SK-N-MC (cell line): Measurements from ENCODE around the gene THOC6.

Source experiments
- DNase-seq: peaks from one replicate; pipeline ENCODE4 v3.0.0-alpha.2; 2011; ENCODE audit warnings: low read depth, low spot score
- H3K27ac ChIP-seq: fragments of 200-600 bp; sonication (generic); 2 replicates; pipeline ENCODE4 v1.5.1; 2016; ENCODE audit warnings: mixed run types
- H3K36me3 ChIP-seq: fragments of 200-600 bp; sonication (generic); 2 replicates; pipeline ENCODE4 v1.6.1; 2017; ENCODE audit warnings: antibody characterized with exemption, low read length, mixed read lengths; ENCODE audit not compliant: insufficient read depth
- H3K4me3 ChIP-seq: fragments of 200-600 bp; sonication (generic); 2 replicates; pipeline ENCODE4 v1.5.1; 2016
- H3K9ac ChIP-seq: fragments of 200-600 bp; sonication (generic); 2 replicates; pipeline ENCODE4 v1.8.0; 2017; ENCODE audit warnings: mixed run types, mixed read lengths; ENCODE audit not compliant: insufficient read length
- H3K9me3 ChIP-seq: fragments of 200-600 bp; sonication (generic); 2 replicates; pipeline ENCODE4 v1.6.1; 2017; ENCODE audit warnings: low read depth, mild to moderate bottlenecking, antibody characterized with exemption, low read length, moderate library complexity, mixed read lengths
- EZH2 ChIP-seq: fragments of 200-600 bp; sonication (generic); IDR thresholded peaks from one replicate; pipeline ENCODE4 v1.6.1; 2017; ENCODE audit warnings: antibody characterized with exemption
- FOXP2 ChIP-seq: optimal IDR thresholded peaks from 2 replicates; pipeline ENCODE3; 2011; ENCODE audit warnings: mild to moderate bottlenecking, moderate library complexity; ENCODE audit not compliant: insufficient read depth; ENCODE audit errors: extremely low read length, control extremely low read depth
- POLR2AphosphoS5 ChIP-seq: IDR thresholded peaks from 2 replicates; pipeline ENCODE4 v1.6.1; 2012; ENCODE audit warnings: mild to moderate bottlenecking, low read depth, low read length, borderline replicate concordance

Gene THOC6

GRCh38 chr16:3057181-3058138 is 33.6 kb downstream of the THOC6 start:
- H3K9ac ChIP-seq = no peak overlapping the region
- no peaks in the 10 kb centered on the region for H3K9me3 ChIP-seq
- no peak overlapping the region for H3K4me3 ChIP-seq
- no peaks in the 10 kb centered on the region for H3K36me3 ChIP-seq
- TF ChIP-seq POLR2AphosphoS5 (no peak), FOXP2 (no peak), EZH2 (no peak)
- DNase-seq = no peak
- no peak overlapping the region for H3K27ac ChIP-seq

- no peaks in the 10 kb centered on the region for H3K36me3 ChIP-seq
- no peak overlapping the region for H3K27ac ChIP-seq
- no peak for DNase-seq
Observed at GRCh38 chr16:3058139-3059030, 34.5 kb downstream of the THOC6 start.

GRCh38 chr16:3059041-3059722 is 35.3 kb downstream of the THOC6 start:
- H3K9ac ChIP-seq = peak overlapping the region; percentile 86
- peak; percentile 74; the same call in 1 of the 2 replicates for TF ChIP-seq POLR2AphosphoS5
- TF ChIP-seq FOXP2 = peak; percentile 44
- TF ChIP-seq EZH2 = no peak
- H3K4me3 ChIP-seq = peak overlapping the region; percentile 90
- no peaks in the 10 kb centered on the region for H3K36me3 ChIP-seq
- DNase-seq = no peak
- H3K9me3 ChIP-seq = no peaks in the 10 kb centered on the region
- H3K27ac ChIP-seq = no peak overlapping the region

More at GRCh38 chr16:3058139-3059030, 34.5 kb downstream of the THOC6 start:
- no peaks in the 10 kb centered on the region for H3K9me3 ChIP-seq
- peak overlapping the region; percentile 90 for H3K4me3 ChIP-seq
- H3K9ac ChIP-seq = peak overlapping the region; percentile 86
- TF ChIP-seq EZH2 = no peak

GRCh38 chr16:3059723-3060242 is 35.9 kb downstream of the THOC6 start:
- H3K9me3 ChIP-seq = no peaks in the 10 kb centered on the region
- no peak for DNase-seq
- peak overlapping the region; percentile 63 for H3K9ac ChIP-seq
- H3K4me3 ChIP-seq = peak overlapping the region; percentile 90
- H3K36me3 ChIP-seq = no peaks in the 10 kb centered on the region
- no peak overlapping the region for H3K27ac ChIP-seq
- TF ChIP-seq FOXP2 (no peak), POLR2AphosphoS5 (no peak), EZH2 (no peak)

GRCh38 chr16:3060339-3061127 is 36.7 kb downstream of the THOC6 start:
- no peak for TF ChIP-seq POLR2AphosphoS5
- no peak for TF ChIP-seq FOXP2
- no peak for TF ChIP-seq EZH2
- Histone ChIP-seq H3K27ac (no peak overlapping the region), H3K9ac (no peak overlapping the region), H3K4me3 (no peak overlapping the region), H3K36me3 (no peaks in the 10 kb centered on the region), H3K9me3 (no peaks in the 10 kb centered on the region)
- no peak for DNase-seq

- Histone ChIP-seq H3K36me3 (no peaks in the 10 kb centered on the region), H3K4me3 (no peak overlapping the region), H3K9ac (no peak overlapping the region), H3K9me3 (no peaks in the 10 kb centered on the region), H3K27ac (no peak overlapping the region)
- TF ChIP-seq POLR2AphosphoS5 = no peak
- no peak for TF ChIP-seq FOXP2
- TF ChIP-seq EZH2 = no peak
- DNase-seq = no peak
Observed at GRCh38 chr16:3062553-3062952, 38.7 kb downstream of the THOC6 start.

- TF ChIP-seq POLR2AphosphoS5 = no peak
- no peak for TF ChIP-seq EZH2
- H3K27ac ChIP-seq = peak overlapping the region; percentile 42; the same call in 1 of the 2 replicates
- H3K9me3 ChIP-seq = no peaks in the 10 kb centered on the region
- no peak for DNase-seq
- no peak overlapping the region for H3K4me3 ChIP-seq
- no peak overlapping the region for H3K9ac ChIP-seq
- no peaks in the 10 kb centered on the region for H3K36me3 ChIP-seq
Observed at GRCh38 chr16:3063625-3064386, 40.0 kb downstream of the THOC6 start.
